Fibroblast of the aortic adventitia (primary cell): ENCODE results near the gene VAMP8. TPM values are rescaled to one million over a fixed set of nuclear protein-coding genes. Genes with fewer than 3 reads are reported as not detected.

Experiments
- DNase-seq: peaks from one replicate; pipeline ENCODE4 v3.0.0-alpha.2; 2010; ENCODE audit warnings: low read depth
- H3K4me3 ChIP-seq: 2 replicates; pipeline ENCODE4 v1.5.1; 2011; ENCODE audit warnings: low read depth, mild to moderate bottlenecking, control low read depth, low read length, moderate library complexity
- total RNA-seq: library from RNA; depleted of rRNA; stranded (reverse); fragments of >200 nt; gene quantifications from 2 replicates; pipeline ENCODE4 v1.2.3, GENCODE V29; 2012; ENCODE audit warnings: low replicate concordance
- TF ChIP-seq, protein P1 (sequence below): IDR thresholded peaks from 2 replicates; pipeline ENCODE4 v1.5.1; 2011; ENCODE audit warnings: mild to moderate bottlenecking, low read length, control low read depth, inconsistent platforms; ENCODE audit not compliant: insufficient read depth

Gene VAMP8
- total RNA-seq, 1 donor, result 0.54 TPM

GRCh38 chr2:85582492-85582891, 5.1 kb downstream of the VAMP8 start:
- no peak for DNase-seq
- TF ChIP-seq, protein P1, sequence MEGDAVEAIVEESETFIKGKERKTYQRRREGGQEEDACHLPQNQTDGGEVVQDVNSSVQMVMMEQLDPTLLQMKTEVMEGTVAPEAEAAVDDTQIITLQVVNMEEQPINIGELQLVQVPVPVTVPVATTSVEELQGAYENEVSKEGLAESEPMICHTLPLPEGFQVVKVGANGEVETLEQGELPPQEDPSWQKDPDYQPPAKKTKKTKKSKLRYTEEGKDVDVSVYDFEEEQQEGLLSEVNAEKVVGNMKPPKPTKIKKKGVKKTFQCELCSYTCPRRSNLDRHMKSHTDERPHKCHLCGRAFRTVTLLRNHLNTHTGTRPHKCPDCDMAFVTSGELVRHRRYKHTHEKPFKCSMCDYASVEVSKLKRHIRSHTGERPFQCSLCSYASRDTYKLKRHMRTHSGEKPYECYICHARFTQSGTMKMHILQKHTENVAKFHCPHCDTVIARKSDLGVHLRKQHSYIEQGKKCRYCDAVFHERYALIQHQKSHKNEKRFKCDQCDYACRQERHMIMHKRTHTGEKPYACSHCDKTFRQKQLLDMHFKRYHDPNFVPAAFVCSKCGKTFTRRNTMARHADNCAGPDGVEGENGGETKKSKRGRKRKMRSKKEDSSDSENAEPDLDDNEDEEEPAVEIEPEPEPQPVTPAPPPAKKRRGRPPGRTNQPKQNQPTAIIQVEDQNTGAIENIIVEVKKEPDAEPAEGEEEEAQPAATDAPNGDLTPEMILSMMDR, result no peak
- no peak overlapping the region for H3K4me3 ChIP-seq

GRCh38 chr2:85583667-85584353, 6.4 kb downstream of the VAMP8 start:
- H3K4me3 ChIP-seq, result peak overlapping the region; percentile 67
- no peak for DNase-seq
- TF ChIP-seq, protein P1, result no peak

GRCh38 chr2:85584354-85584856, 7.0 kb downstream of the VAMP8 start, which contains the start of gene VAMP5:
TSS of gene VAMP5 (plus strand) at chr2:85584431. CDS start at chr2:85584491, 60 bp downstream.
- DNase-seq, result no peak
- TF ChIP-seq, protein P1, result no peak

DNA sequence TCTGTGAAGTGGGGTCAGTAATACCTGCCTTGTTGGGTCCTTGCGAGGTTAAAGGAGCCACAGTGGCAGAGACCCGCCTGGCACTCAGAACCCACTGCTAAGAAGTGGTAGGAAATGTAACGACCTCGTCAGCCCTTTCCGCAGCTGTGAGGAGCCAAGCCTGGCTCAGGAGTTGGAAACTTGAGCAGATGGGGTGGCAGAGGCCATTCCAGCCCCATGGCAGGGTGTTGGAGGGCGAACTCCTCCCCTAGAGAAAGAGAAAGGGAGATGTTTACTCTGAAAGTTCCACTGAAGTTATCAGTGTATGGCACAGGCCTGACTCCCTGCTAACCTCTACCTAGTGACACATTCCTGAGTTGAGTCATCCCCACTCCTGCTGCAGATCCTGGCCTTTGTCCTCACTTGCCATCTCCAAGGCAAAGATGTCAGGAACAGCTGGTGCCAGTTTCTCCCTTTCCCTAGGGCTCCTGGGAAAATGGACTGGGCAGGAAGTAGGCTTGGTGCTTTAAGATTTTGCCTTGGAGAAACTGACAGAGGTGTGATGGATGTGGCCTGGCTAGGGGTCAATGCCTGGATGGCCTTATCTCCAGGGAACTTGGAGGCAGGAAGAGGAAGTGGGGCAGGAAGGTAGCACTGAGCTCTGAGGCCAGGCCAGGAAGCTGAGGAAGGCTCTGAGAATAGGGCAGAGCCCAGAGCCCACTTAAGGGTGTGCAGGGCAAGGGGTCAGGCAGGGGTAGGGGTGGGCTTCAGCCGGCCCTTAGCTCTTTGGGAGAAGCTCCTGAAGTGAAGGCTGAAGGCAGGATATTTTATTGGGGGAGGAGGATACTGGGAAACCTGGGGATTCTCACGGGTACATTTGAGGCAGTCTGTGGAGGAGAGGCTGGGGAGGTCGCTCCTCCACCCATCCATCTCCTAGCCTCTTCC, 7.7 kb downstream of the VAMP8 start:
- DNase-seq, result peak; percentile 69
- H3K4me3 ChIP-seq, result peak overlapping the region; percentile 67
- TF ChIP-seq, protein P1, result no peak

More at GRCh38 chr2:85584354-85584856, 7.0 kb downstream of the VAMP8 start, which contains the start of gene VAMP5:
- peak within 1 kb of the TSS; percentile 67 for H3K4me3 ChIP-seq

DNA sequence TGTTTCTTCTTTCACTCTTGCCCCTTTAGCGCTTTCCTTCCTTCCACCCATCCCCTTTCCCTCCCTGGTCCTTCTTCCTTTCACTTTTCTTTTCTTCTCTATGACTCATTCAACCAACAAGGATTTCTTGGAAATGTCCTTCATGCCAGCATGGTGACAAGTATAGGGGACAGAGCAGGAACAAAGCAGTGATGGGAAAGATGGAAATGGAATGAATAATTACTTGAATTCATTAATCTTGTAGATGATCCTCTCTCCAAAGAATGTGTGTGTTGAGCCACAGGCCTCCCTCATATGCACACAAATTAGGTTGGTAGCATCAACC, 8.4 kb downstream of the VAMP8 start:
- peak overlapping the region; percentile 67 for H3K4me3 ChIP-seq
- DNase-seq, result peak; percentile 52
- TF ChIP-seq, protein P1, result no peak

DNA sequence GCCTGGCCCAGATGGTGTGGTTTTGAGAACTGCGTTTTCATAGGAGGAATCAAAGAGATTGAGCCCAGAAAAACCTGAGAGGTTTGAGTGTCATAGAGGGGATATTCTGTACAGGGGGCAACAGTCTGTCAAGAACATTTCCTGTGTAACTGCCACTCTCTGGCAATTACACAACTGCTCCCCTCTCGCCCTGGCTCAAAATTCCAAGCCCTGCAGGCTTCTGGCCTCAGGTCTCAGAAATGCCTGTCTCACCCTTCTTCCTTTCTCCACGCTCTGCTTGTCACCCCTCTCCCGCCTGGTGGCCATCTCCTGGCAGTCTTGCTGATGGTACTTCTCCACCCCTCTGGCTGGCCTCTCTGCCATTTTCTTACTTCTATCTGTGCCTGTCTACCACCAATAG, 10.8 kb downstream of the VAMP8 start:
- no peak for DNase-seq
- TF ChIP-seq, protein P1, result no peak
- H3K4me3 ChIP-seq, result no peak overlapping the region
